Measurements from ENCODE around the gene DNASE1L1.
A peak's percentile ranks its signal among the peaks of the same experiment; 100 is the strongest.

DNASE1L1 gene

GRCh38 chrX:154436374-154436982, 27.4 kb upstream of the DNASE1L1 start:
- peak; percentile 54 for DNase-seq

GRCh38 chrX:154435171-154435733, 26.2 kb upstream of the DNASE1L1 start:
- DNase-seq, result no peak

GRCh38 chrX:154434394-154435168, 25.5 kb upstream of the DNASE1L1 start:
- no peak for DNase-seq

GRCh38 chrX:154433605-154434004, 24.6 kb upstream of the DNASE1L1 start:
- DNase-seq, result no peak

- no peak for DNase-seq
Observed at GRCh38 chrX:154432210-154432609, 23.2 kb upstream of the DNASE1L1 start.

- no peak for DNase-seq
Observed at GRCh38 chrX:154431341-154431740, 22.3 kb upstream of the DNASE1L1 start.

GRCh38 chrX:154430916-154431315, 21.9 kb upstream of the DNASE1L1 start:
- no peak for DNase-seq

- DNase-seq, result no peak
Observed at GRCh38 chrX:154430479-154430878, 21.4 kb upstream of the DNASE1L1 start.

GRCh38 chrX:154429711-154430110, 20.7 kb upstream of the DNASE1L1 start:
- no peak for DNase-seq

- DNase-seq, result peak; percentile 95
Observed at GRCh38 chrX:154428176-154429171, 19.4 kb upstream of the DNASE1L1 start, which contains the start of gene ATP6AP1. Gene ATP6AP1, plus strand, starts transcription at chrX:154428677. Its CDS starts 16 bp downstream, at chrX:154428693.

GRCh38 chrX:154426916-154427770, 18.1 kb upstream of the DNASE1L1 start:
- no peak for DNase-seq

GRCh38 chrX:154420402-154420756, 11.3 kb upstream of the DNASE1L1 start:
- DNase-seq, result no peak

GRCh38 chrX:154419688-154420401, 10.8 kb upstream of the DNASE1L1 start:
- DNase-seq, result no peak

- DNase-seq, result no peak
Observed at GRCh38 chrX:154419189-154419588, 10.1 kb upstream of the DNASE1L1 start.

GRCh38 chrX:154417157-154417556, 8.1 kb upstream of the DNASE1L1 start:
- DNase-seq, result no peak

GRCh38 chrX:154413142-154413541, 4.1 kb upstream of the DNASE1L1 start:
- no peak for DNase-seq

GRCh38 chrX:154412468-154412867, 3.4 kb upstream of the DNASE1L1 start:
- DNase-seq, result no peak

GRCh38 chrX:154411981-154412340, 2.9 kb upstream of the DNASE1L1 start:
- DNase-seq, result peak; percentile 35

- no peak for DNase-seq
Observed at GRCh38 chrX:154408659-154409221, 314 bp downstream of the DNASE1L1 start.

- no peak for DNase-seq
Observed at GRCh38 chrX:154404625-154405192, 4.3 kb downstream of the DNASE1L1 start.

Measured in fibroblast of skin of back (primary cell).